Liver (tissue), 9 donors: ENCODE measurements around the gene KRTAP4-12. TPM values are rescaled to one million over a fixed set of nuclear protein-coding genes. Genes with fewer than 3 reads are reported as not detected.

Source experiments
- DNase-seq: peaks from one replicate; pipeline ENCODE4 v3.0.0-alpha.2; 2017; ENCODE audit warnings: low spot score
- H3K27ac ChIP-seq, 2 donors: one replicate each; pipeline ENCODE4 v1.7.0; 2013; ENCODE audit warnings: inconsistent platforms in 2 of 2, low read length in 2 of 2, control low read depth in 1 of 2, low read depth in 1 of 2, mild to moderate bottlenecking in 1 of 2
- H3K27me3 ChIP-seq, 4 donors: one replicate each; pipeline versions ENCODE4 v1.6.1 to v1.7.0; 2013; ENCODE audit warnings: low read length in 3 of 4, inconsistent platforms in 1 of 4, mild to moderate bottlenecking in 1 of 4, moderate library complexity in 1 of 4; ENCODE audit not compliant: control insufficient read depth in 4 of 4, insufficient read depth in 4 of 4
- H3K36me3 ChIP-seq, 4 donors: one replicate each; pipeline versions ENCODE4 v1.6.1 to v1.7.0; 2013; ENCODE audit warnings: low read length in 3 of 4, mild to moderate bottlenecking in 3 of 4, low read depth in 1 of 4, moderate library complexity in 1 of 4; ENCODE audit not compliant: control insufficient read depth in 4 of 4, insufficient read depth in 3 of 4
- H3K4me1 ChIP-seq, 4 donors: one replicate each; pipeline versions ENCODE4 v1.6.1 to v1.7.0; 2013; ENCODE audit warnings: low read length in 3 of 4, mild to moderate bottlenecking in 3 of 4, moderate library complexity in 1 of 4; ENCODE audit not compliant: control insufficient read depth in 4 of 4, insufficient read depth in 4 of 4
- H3K4me3 ChIP-seq, 3 donors: one replicate each; pipeline versions ENCODE4 v1.6.1 to v1.7.0; 2013; ENCODE audit warnings: low read length in 3 of 3, control low read depth in 1 of 3, low read depth in 1 of 3, mild to moderate bottlenecking in 1 of 3
- H3K9ac ChIP-seq, 2 donors: one replicate each; pipeline ENCODE4 v1.7.0; 2013; ENCODE audit warnings: low read length in 2 of 2, mild to moderate bottlenecking in 2 of 2, moderate library complexity in 2 of 2, control low read depth in 1 of 2, low read depth in 1 of 2
- H3K9me3 ChIP-seq, 4 donors: one replicate each; pipeline versions ENCODE4 v1.6.1 to v1.7.0; 2013; ENCODE audit warnings: low read length in 3 of 4; ENCODE audit not compliant: control insufficient read depth in 4 of 4
- ATF3 ChIP-seq: IDR thresholded peaks from 2 replicates; pipeline ENCODE4 v1.6.1; 2016; ENCODE audit warnings: antibody characterized with exemption
- CTCF ChIP-seq: fragments of 150-350 bp; IDR thresholded peaks from 2 replicates; pipeline ENCODE4 v1.5.1; 2017; ENCODE audit warnings: improper control_type of control experiment, low read depth, low read length; ENCODE audit not compliant: missing input control
- EGR1 ChIP-seq, 2 donors: IDR thresholded peaks; 2 replicates each; pipeline ENCODE4 v1.6.1; 2016 to 2018; ENCODE audit warnings: antibody characterized with exemption in 2 of 2, low read depth in 2 of 2
- FOXA1 ChIP-seq: IDR thresholded peaks from 2 replicates; pipeline ENCODE4 v1.6.1; 2016; ENCODE audit warnings: antibody characterized with exemption
- FOXA2 ChIP-seq: IDR thresholded peaks from 2 replicates; pipeline ENCODE4 v1.6.1; 2016; ENCODE audit warnings: antibody characterized with exemption
- GABPA ChIP-seq, 2 donors: IDR thresholded peaks in 1 of 2; conservative IDR thresholded peaks in 1 of 2; 2 replicates each; pipeline ENCODE4 v1.6.1; 2016; ENCODE audit warnings: antibody characterized with exemption in 2 of 2, mild to moderate bottlenecking in 1 of 2, moderate library complexity in 1 of 2
- HNF4A ChIP-seq, 2 donors: conservative IDR thresholded peaks; 2 replicates each; pipeline ENCODE4 v1.6.1; 2016; ENCODE audit warnings: antibody characterized with exemption in 2 of 2, mild to moderate bottlenecking in 2 of 2
- JUND ChIP-seq, 2 donors: IDR thresholded peaks; 2 replicates each; pipeline ENCODE4 v1.6.1; 2016; ENCODE audit warnings: antibody characterized with exemption in 2 of 2
- MAX ChIP-seq: IDR thresholded peaks from 2 replicates; pipeline ENCODE4 v1.6.1; 2016; ENCODE audit warnings: antibody characterized with exemption
- NR2F2 ChIP-seq: IDR thresholded peaks from 2 replicates; pipeline ENCODE4 v1.6.1; 2016; ENCODE audit warnings: antibody characterized with exemption
- RAD21 ChIP-seq, 2 donors: IDR thresholded peaks; 2 replicates each; pipeline ENCODE4 v1.6.1; 2016; ENCODE audit warnings: antibody characterized with exemption in 2 of 2, mild to moderate bottlenecking in 2 of 2
- REST ChIP-seq: IDR thresholded peaks from 2 replicates; pipeline ENCODE4 v1.6.1; 2016; ENCODE audit warnings: antibody characterized with exemption, mild to moderate bottlenecking
- RXRA ChIP-seq, 2 donors: IDR thresholded peaks; 2 replicates each; pipeline ENCODE4 v1.6.1; 2017 to 2018; ENCODE audit warnings: antibody characterized with exemption in 2 of 2, mild to moderate bottlenecking in 1 of 2
- SP1 ChIP-seq: IDR thresholded peaks from 2 replicates; pipeline ENCODE4 v1.6.1; 2018; ENCODE audit warnings: antibody characterized with exemption, mild to moderate bottlenecking
- YY1 ChIP-seq: IDR thresholded peaks from 2 replicates; pipeline ENCODE4 v1.6.1; 2016; ENCODE audit warnings: antibody characterized with exemption, mild to moderate bottlenecking
- WGBS: extraction: QIAGEN DNeasy Blood & Tissue Kit; methylation state at CpG from one replicate; pipeline ENCODE4 v1.1.7; 2013; 5-methylcytosine and 5-hydroxymethylcytosine counted together
- polyA plus RNA-seq, 2 donors: library from polyadenylated mRNA; stranded (reverse) in 1 of 2; unstranded in 1 of 2; fragments of 200-250 nt in 1 of 2; fragments of >200 nt in 1 of 2; fragmentation: Nextera tagmentation in 1 of 2; extraction: Ambion mirVana in 1 of 2; gene quantifications; one replicate each; pipeline versions ENCODE4 v1.2.1 to v1.2.3, GENCODE V29; 2013 to 2015
- total RNA-seq, 2 donors: library from RNA; depleted of rRNA; stranded (reverse); fragments of >200 nt; gene quantifications; one replicate each; pipeline ENCODE4 v1.2.3, GENCODE V29; 2014
- donor health status: healthy.
- donor health status: healthy.
- donor health status: healthy.
- donor health status: healthy.
- donor health status: healthy.

KRTAP4-12 gene
- total and polyA plus RNA-seq, 4 donors: not detected

GRCh38 chr17:41144846-41145245 is 20.9 kb upstream of the KRTAP4-12 start:
- no peak for DNase-seq
- Histone ChIP-seq H3K4me3 (no peak overlapping the region), H3K27ac (no peak overlapping the region), H3K36me3 (no peaks in the 10 kb centered on the region), H3K9me3 (peaks cover 5 to 27% (median 9%) of the 10 kb centered on the region in 4 donors), H3K27me3 (peaks cover 0 to 3% (median 0%) of the 10 kb centered on the region in 4 donors), H3K4me1 (no peaks in the 10 kb centered on the region), H3K9ac (no peak overlapping the region)
- WGBS: 84% methylated on average over 1 of the region's 1 CpG
- TF ChIP-seq EGR1 (IDR thresholded peaks at IDR 0.05; ENCODE audit: low read depth in 2 of 2): no peak
- no peak for TF ChIP-seq MAX
- TF ChIP-seq FOXA1: no peak
- TF ChIP-seq SP1: no peak

GRCh38 chr17:41141361-41141760 is 17.4 kb upstream of the KRTAP4-12 start:
- peaks cover 5 to 27% (median 11%) of the 10 kb centered on the region in 4 donors for H3K9me3 ChIP-seq
- no peak overlapping the region for H3K4me3 ChIP-seq
- H3K27ac ChIP-seq: no peak overlapping the region
- no peak for DNase-seq
- H3K9ac ChIP-seq: no peak overlapping the region
- H3K27me3 ChIP-seq: peaks cover 0 to 4% (median under 1%) of the 10 kb centered on the region in 4 donors
- TF ChIP-seq CTCF (no peak), FOXA2 (no peak), EGR1 (IDR thresholded peaks at IDR 0.05; ENCODE audit: low read depth in 2 of 2) (no peak), FOXA1 (no peak), REST (no peak), ATF3 (no peak), JUND (IDR thresholded peaks at IDR 0.05) (no peak), RAD21 (IDR thresholded peaks at IDR 0.05) (no peak), RXRA (IDR thresholded peaks at IDR 0.05) (no peak), NR2F2 (no peak), MAX (no peak), SP1 (no peak), GABPA (IDR thresholded peaks at IDR 0.05 in 1 of 2, conservative IDR thresholded peaks at IDR 0.05 in 1 of 2) (no peak), YY1 (no peak), HNF4A (conservative IDR thresholded peaks at IDR 0.05) (no peak)
- H3K4me1 ChIP-seq: no peaks in the 10 kb centered on the region
- H3K36me3 ChIP-seq: no peaks in the 10 kb centered on the region
